Liver (tissue), 9 donors: ENCODE results near the gene RASL10B. TPM values are rescaled to one million over a fixed set of nuclear protein-coding genes. Genes with fewer than 3 reads are reported as not detected.

ENCODE experiments used
- DNase-seq: peaks from one replicate; pipeline ENCODE4 v3.0.0-alpha.2; 2017; ENCODE audit warnings: low spot score
- H3K27ac ChIP-seq, 2 donors: one replicate each; pipeline ENCODE4 v1.7.0; 2013; ENCODE audit warnings: inconsistent platforms in 2 of 2, low read length in 2 of 2, control low read depth in 1 of 2, low read depth in 1 of 2, mild to moderate bottlenecking in 1 of 2
- H3K27me3 ChIP-seq, 4 donors: one replicate each; pipeline versions ENCODE4 v1.6.1 to v1.7.0; 2013; ENCODE audit warnings: low read length in 3 of 4, inconsistent platforms in 1 of 4, mild to moderate bottlenecking in 1 of 4, moderate library complexity in 1 of 4; ENCODE audit not compliant: control insufficient read depth in 4 of 4, insufficient read depth in 4 of 4
- H3K36me3 ChIP-seq, 4 donors: one replicate each; pipeline versions ENCODE4 v1.6.1 to v1.7.0; 2013; ENCODE audit warnings: low read length in 3 of 4, mild to moderate bottlenecking in 3 of 4, low read depth in 1 of 4, moderate library complexity in 1 of 4; ENCODE audit not compliant: control insufficient read depth in 4 of 4, insufficient read depth in 3 of 4
- H3K4me1 ChIP-seq, 4 donors: one replicate each; pipeline versions ENCODE4 v1.6.1 to v1.7.0; 2013; ENCODE audit warnings: low read length in 3 of 4, mild to moderate bottlenecking in 3 of 4, moderate library complexity in 1 of 4; ENCODE audit not compliant: control insufficient read depth in 4 of 4, insufficient read depth in 4 of 4
- H3K4me3 ChIP-seq, 3 donors: one replicate each; pipeline versions ENCODE4 v1.6.1 to v1.7.0; 2013; ENCODE audit warnings: low read length in 3 of 3, control low read depth in 1 of 3, low read depth in 1 of 3, mild to moderate bottlenecking in 1 of 3
- H3K9ac ChIP-seq, 2 donors: one replicate each; pipeline ENCODE4 v1.7.0; 2013; ENCODE audit warnings: low read length in 2 of 2, mild to moderate bottlenecking in 2 of 2, moderate library complexity in 2 of 2, control low read depth in 1 of 2, low read depth in 1 of 2
- H3K9me3 ChIP-seq, 4 donors: one replicate each; pipeline versions ENCODE4 v1.6.1 to v1.7.0; 2013; ENCODE audit warnings: low read length in 3 of 4; ENCODE audit not compliant: control insufficient read depth in 4 of 4
- EGR1 ChIP-seq, 2 donors: IDR thresholded peaks; 2 replicates each; pipeline ENCODE4 v1.6.1; 2016 to 2018; ENCODE audit warnings: antibody characterized with exemption in 2 of 2, low read depth in 2 of 2
- FOXA1 ChIP-seq: IDR thresholded peaks from 2 replicates; pipeline ENCODE4 v1.6.1; 2016; ENCODE audit warnings: antibody characterized with exemption
- FOXA2 ChIP-seq: IDR thresholded peaks from 2 replicates; pipeline ENCODE4 v1.6.1; 2016; ENCODE audit warnings: antibody characterized with exemption
- GABPA ChIP-seq, 2 donors: IDR thresholded peaks in 1 of 2; conservative IDR thresholded peaks in 1 of 2; 2 replicates each; pipeline ENCODE4 v1.6.1; 2016; ENCODE audit warnings: antibody characterized with exemption in 2 of 2, mild to moderate bottlenecking in 1 of 2, moderate library complexity in 1 of 2
- HNF4A ChIP-seq, 2 donors: conservative IDR thresholded peaks; 2 replicates each; pipeline ENCODE4 v1.6.1; 2016; ENCODE audit warnings: antibody characterized with exemption in 2 of 2, mild to moderate bottlenecking in 2 of 2
- HNF4G ChIP-seq: IDR thresholded peaks from 2 replicates; pipeline ENCODE4 v1.6.1; 2016; ENCODE audit warnings: antibody characterized with exemption
- JUND ChIP-seq, 2 donors: IDR thresholded peaks; 2 replicates each; pipeline ENCODE4 v1.6.1; 2016; ENCODE audit warnings: antibody characterized with exemption in 2 of 2
- NR2F2 ChIP-seq: IDR thresholded peaks from 2 replicates; pipeline ENCODE4 v1.6.1; 2016; ENCODE audit warnings: antibody characterized with exemption
- RAD21 ChIP-seq, 2 donors: IDR thresholded peaks; 2 replicates each; pipeline ENCODE4 v1.6.1; 2016; ENCODE audit warnings: antibody characterized with exemption in 2 of 2, mild to moderate bottlenecking in 2 of 2
- RXRA ChIP-seq, 2 donors: IDR thresholded peaks; 2 replicates each; pipeline ENCODE4 v1.6.1; 2017 to 2018; ENCODE audit warnings: antibody characterized with exemption in 2 of 2, mild to moderate bottlenecking in 1 of 2
- SP1 ChIP-seq: IDR thresholded peaks from 2 replicates; pipeline ENCODE4 v1.6.1; 2018; ENCODE audit warnings: antibody characterized with exemption, mild to moderate bottlenecking
- TAF1 ChIP-seq: conservative IDR thresholded peaks from 2 replicates; pipeline ENCODE4 v1.6.1; 2016; ENCODE audit warnings: antibody characterized with exemption, mild to moderate bottlenecking
- YY1 ChIP-seq: IDR thresholded peaks from 2 replicates; pipeline ENCODE4 v1.6.1; 2016; ENCODE audit warnings: antibody characterized with exemption, mild to moderate bottlenecking
- WGBS: extraction: QIAGEN DNeasy Blood & Tissue Kit; methylation state at CpG from one replicate; pipeline ENCODE4 v1.1.7; 2013; 5-methylcytosine and 5-hydroxymethylcytosine counted together
- polyA plus RNA-seq, 2 donors: library from polyadenylated mRNA; stranded (reverse) in 1 of 2; unstranded in 1 of 2; fragments of 200-250 nt in 1 of 2; fragments of >200 nt in 1 of 2; fragmentation: Nextera tagmentation in 1 of 2; extraction: Ambion mirVana in 1 of 2; gene quantifications; one replicate each; pipeline versions ENCODE4 v1.2.1 to v1.2.3, GENCODE V29; 2013 to 2015
- total RNA-seq, 2 donors: library from RNA; depleted of rRNA; stranded (reverse); fragments of >200 nt; gene quantifications; one replicate each; pipeline ENCODE4 v1.2.3, GENCODE V29; 2014
- TF ChIP-seq, protein P1 (sequence below): IDR thresholded peaks from 2 replicates; pipeline ENCODE4 v1.6.1; 2016; ENCODE audit warnings: antibody characterized with exemption
- TF ChIP-seq, protein P2 (sequence below): IDR thresholded peaks from 2 replicates; pipeline ENCODE4 v1.6.1; 2016; ENCODE audit warnings: antibody characterized with exemption
- TF ChIP-seq, protein P3 (sequence below): IDR thresholded peaks from 2 replicates; pipeline ENCODE4 v1.6.1; 2016; ENCODE audit warnings: antibody characterized with exemption, mild to moderate bottlenecking
- TF ChIP-seq, protein P4 (sequence below): IDR thresholded peaks from 2 replicates; pipeline ENCODE4 v1.6.1; 2016; ENCODE audit warnings: antibody characterized with exemption
- TF ChIP-seq, protein P5 (sequence below): fragments of 150-350 bp; IDR thresholded peaks from 2 replicates; pipeline ENCODE4 v1.5.1; 2017; ENCODE audit warnings: improper control_type of control experiment, low read depth, low read length; ENCODE audit not compliant: missing input control
- donor health status: healthy.
- donor health status: healthy.
- donor health status: healthy.
- donor health status: healthy.
- donor health status: healthy.

Gene RASL10B
- total and polyA plus RNA-seq, 4 donors = 0.42 to 3.8 (median 2.2) TPM

DNA sequence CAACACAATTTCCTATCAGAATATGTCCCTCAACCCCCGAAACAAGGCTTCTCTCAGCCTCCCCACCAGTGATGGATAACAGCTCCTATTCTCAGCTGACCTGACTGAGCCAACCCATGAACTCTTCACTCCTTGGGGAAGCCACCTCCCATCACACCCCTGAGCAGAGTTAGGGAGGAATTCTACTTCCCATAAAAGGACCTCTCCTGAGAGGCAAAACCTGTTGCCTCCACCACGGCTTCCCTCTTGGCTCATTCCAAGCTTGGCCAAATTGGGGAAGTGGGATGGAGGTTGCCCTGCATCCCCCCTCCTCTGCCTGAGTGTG is 5.7 kb upstream of the RASL10B start:
- Histone ChIP-seq H3K9ac (no peak overlapping the region), H3K4me3 (no peak overlapping the region), H3K36me3 (peaks cover 0 to 24% (median 21%) of the 10 kb centered on the region in 4 donors), H3K9me3 (no peaks in the 10 kb centered on the region), H3K27ac (no peak overlapping the region), H3K27me3 (no peaks in the 10 kb centered on the region), H3K4me1 (peaks cover 0 to under 1% (median 0%) of the 10 kb centered on the region in 4 donors)
- TF ChIP-seq YY1 = no peak
- TF ChIP-seq, protein P1, sequence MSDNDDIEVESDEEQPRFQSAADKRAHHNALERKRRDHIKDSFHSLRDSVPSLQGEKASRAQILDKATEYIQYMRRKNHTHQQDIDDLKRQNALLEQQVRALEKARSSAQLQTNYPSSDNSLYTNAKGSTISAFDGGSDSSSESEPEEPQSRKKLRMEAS = no peak
- WGBS = 91% methylated on average over 2 of the region's 2 CpGs
- DNase-seq = no peak

DNA sequence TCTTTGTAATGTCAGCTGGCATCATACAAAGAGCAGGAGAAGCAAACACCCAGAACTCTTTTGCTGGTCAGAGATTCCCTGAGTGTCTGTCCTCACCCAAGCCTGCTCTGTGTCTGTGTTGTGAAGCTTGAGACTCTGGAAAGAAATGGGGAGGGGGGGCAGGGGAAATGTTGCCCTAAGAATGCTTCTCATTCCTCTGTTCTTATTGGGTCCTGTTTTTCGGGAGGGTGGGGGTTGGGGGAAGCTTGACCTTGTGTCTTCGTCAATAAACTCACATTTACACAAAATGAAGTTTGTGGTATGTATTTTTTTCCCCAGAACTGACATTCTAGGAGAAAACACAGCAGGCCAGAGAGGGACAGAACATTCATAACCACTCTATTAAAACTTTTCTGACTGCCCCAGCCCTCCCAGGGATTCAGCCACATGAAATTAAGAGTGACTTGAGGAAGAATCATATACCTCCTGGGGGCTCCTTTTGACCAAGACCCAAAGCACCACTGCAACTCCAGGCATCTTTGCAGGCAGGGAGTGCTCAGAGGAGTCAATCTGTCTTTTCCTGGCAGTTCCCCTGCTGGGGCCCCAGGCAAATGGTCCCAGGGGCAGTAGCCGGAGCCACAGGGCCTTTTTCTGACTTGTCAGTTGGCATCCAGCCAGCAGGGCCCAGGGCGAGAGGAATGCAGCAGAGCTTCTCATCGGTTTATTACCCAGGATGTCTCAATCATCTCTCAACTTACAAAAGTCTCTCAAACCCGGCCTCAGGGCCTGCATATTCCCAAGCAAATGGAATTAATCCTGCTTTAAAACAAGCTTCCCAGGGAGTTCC is 5.1 kb upstream of the RASL10B start:
- no peak overlapping the region for H3K27ac ChIP-seq
- H3K9ac ChIP-seq = no peak overlapping the region
- no peak for TF ChIP-seq RXRA (IDR thresholded peaks at IDR 0.05)
- no peak for TF ChIP-seq RAD21 (IDR thresholded peaks at IDR 0.05)
- no peak for TF ChIP-seq JUND (IDR thresholded peaks at IDR 0.05)
- no peak for TF ChIP-seq SP1
- no peak for TF ChIP-seq HNF4G
- TF ChIP-seq, protein P2, sequence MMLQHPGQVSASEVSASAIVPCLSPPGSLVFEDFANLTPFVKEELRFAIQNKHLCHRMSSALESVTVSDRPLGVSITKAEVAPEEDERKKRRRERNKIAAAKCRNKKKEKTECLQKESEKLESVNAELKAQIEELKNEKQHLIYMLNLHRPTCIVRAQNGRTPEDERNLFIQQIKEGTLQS = no peak
- TF ChIP-seq YY1 = no peak
- TF ChIP-seq, protein P1 = no peak
- TF ChIP-seq FOXA1 = no peak
- TF ChIP-seq, protein P3, sequence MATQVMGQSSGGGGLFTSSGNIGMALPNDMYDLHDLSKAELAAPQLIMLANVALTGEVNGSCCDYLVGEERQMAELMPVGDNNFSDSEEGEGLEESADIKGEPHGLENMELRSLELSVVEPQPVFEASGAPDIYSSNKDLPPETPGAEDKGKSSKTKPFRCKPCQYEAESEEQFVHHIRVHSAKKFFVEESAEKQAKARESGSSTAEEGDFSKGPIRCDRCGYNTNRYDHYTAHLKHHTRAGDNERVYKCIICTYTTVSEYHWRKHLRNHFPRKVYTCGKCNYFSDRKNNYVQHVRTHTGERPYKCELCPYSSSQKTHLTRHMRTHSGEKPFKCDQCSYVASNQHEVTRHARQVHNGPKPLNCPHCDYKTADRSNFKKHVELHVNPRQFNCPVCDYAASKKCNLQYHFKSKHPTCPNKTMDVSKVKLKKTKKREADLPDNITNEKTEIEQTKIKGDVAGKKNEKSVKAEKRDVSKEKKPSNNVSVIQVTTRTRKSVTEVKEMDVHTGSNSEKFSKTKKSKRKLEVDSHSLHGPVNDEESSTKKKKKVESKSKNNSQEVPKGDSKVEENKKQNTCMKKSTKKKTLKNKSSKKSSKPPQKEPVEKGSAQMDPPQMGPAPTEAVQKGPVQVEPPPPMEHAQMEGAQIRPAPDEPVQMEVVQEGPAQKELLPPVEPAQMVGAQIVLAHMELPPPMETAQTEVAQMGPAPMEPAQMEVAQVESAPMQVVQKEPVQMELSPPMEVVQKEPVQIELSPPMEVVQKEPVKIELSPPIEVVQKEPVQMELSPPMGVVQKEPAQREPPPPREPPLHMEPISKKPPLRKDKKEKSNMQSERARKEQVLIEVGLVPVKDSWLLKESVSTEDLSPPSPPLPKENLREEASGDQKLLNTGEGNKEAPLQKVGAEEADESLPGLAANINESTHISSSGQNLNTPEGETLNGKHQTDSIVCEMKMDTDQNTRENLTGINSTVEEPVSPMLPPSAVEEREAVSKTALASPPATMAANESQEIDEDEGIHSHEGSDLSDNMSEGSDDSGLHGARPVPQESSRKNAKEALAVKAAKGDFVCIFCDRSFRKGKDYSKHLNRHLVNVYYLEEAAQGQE = no peak
- TF ChIP-seq, protein P4, sequence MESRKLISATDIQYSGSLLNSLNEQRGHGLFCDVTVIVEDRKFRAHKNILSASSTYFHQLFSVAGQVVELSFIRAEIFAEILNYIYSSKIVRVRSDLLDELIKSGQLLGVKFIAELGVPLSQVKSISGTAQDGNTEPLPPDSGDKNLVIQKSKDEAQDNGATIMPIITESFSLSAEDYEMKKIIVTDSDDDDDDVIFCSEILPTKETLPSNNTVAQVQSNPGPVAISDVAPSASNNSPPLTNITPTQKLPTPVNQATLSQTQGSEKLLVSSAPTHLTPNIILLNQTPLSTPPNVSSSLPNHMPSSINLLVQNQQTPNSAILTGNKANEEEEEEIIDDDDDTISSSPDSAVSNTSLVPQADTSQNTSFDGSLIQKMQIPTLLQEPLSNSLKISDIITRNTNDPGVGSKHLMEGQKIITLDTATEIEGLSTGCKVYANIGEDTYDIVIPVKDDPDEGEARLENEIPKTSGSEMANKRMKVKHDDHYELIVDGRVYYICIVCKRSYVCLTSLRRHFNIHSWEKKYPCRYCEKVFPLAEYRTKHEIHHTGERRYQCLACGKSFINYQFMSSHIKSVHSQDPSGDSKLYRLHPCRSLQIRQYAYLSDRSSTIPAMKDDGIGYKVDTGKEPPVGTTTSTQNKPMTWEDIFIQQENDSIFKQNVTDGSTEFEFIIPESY = no peak
- no peak for TF ChIP-seq TAF1
- no peak for TF ChIP-seq EGR1 (IDR thresholded peaks at IDR 0.05; ENCODE audit: low read depth in 2 of 2)
- no peak for TF ChIP-seq NR2F2
- no peak for TF ChIP-seq HNF4A (conservative IDR thresholded peaks at IDR 0.05)
- no peak for TF ChIP-seq GABPA (IDR thresholded peaks at IDR 0.05 in 1 of 2, conservative IDR thresholded peaks at IDR 0.05 in 1 of 2)
- no peak for TF ChIP-seq FOXA2
- TF ChIP-seq, protein P5, sequence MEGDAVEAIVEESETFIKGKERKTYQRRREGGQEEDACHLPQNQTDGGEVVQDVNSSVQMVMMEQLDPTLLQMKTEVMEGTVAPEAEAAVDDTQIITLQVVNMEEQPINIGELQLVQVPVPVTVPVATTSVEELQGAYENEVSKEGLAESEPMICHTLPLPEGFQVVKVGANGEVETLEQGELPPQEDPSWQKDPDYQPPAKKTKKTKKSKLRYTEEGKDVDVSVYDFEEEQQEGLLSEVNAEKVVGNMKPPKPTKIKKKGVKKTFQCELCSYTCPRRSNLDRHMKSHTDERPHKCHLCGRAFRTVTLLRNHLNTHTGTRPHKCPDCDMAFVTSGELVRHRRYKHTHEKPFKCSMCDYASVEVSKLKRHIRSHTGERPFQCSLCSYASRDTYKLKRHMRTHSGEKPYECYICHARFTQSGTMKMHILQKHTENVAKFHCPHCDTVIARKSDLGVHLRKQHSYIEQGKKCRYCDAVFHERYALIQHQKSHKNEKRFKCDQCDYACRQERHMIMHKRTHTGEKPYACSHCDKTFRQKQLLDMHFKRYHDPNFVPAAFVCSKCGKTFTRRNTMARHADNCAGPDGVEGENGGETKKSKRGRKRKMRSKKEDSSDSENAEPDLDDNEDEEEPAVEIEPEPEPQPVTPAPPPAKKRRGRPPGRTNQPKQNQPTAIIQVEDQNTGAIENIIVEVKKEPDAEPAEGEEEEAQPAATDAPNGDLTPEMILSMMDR = no peak
- WGBS = 72% methylated on average over 6 of the region's 6 CpGs
- peaks cover 0 to 6% (median 4%) of the 10 kb centered on the region in 4 donors for H3K4me1 ChIP-seq
- no peak overlapping the region for H3K4me3 ChIP-seq
- H3K9me3 ChIP-seq = no peaks in the 10 kb centered on the region
- H3K27me3 ChIP-seq = no peaks in the 10 kb centered on the region
- H3K36me3 ChIP-seq = peaks cover 0 to 24% (median 21%) of the 10 kb centered on the region in 4 donors
- peak; percentile 53 for DNase-seq
